GM21515 (cell line): ENCODE measurements around the gene TPRG1.

ENCODE experiments used
- ATAC-seq: cut with Tn5 transposase; IDR thresholded peaks from one replicate; pipeline ENCODE4 v1.9.1; 2021; ENCODE audit not compliant: unreplicated experiment

TPRG1 gene, protein sequence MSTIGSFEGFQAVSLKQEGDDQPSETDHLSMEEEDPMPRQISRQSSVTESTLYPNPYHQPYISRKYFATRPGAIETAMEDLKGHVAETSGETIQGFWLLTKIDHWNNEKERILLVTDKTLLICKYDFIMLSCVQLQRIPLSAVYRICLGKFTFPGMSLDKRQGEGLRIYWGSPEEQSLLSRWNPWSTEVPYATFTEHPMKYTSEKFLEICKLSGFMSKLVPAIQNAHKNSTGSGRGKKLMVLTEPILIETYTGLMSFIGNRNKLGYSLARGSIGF

DNA sequence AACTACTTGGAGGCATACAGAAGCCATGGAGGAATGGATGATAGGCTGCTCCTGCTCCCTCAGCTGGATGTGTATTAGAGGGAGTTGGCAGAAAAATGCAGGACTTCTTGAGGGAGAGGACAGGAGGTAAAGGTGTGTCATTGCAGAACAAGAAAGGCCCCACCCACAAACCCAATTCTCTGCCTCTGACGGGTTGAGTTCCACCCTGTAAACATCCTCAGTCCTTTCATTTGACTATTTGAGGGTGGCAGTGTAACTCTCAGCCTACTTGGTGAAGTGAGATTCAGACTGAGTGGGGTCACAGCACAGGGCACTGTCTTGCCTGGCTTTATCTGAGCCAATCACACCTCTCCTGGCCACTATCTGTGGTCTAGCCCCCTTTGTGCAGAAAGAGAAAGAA is at the start of gene TPRG1:
TPRG1 (plus strand) TSS at position 265 of the 400 bp plus-strand sequence. CDS start 35,414 bp downstream, outside the sequence.
- ATAC-seq: no peak

DNA sequence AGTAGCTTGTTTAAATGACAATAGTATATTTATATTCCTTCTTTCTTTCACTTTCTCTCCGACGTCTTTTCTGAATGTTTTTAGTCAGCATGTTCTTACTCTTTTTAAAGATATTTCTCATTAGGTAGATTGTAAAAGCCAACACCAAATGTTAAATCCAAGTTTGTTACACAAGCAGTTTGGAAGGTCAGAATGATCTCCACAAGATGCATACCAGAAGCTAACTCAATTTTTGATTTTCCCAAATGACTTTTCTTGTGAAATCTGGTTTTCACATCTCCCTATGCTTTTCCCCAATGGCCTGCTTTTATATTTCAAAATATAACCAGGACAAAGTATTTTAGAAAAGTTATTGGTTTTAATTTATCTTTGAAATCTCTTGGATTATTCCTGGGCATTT is 49.7 kb upstream of the TPRG1 start:
- no peak for ATAC-seq

DNA sequence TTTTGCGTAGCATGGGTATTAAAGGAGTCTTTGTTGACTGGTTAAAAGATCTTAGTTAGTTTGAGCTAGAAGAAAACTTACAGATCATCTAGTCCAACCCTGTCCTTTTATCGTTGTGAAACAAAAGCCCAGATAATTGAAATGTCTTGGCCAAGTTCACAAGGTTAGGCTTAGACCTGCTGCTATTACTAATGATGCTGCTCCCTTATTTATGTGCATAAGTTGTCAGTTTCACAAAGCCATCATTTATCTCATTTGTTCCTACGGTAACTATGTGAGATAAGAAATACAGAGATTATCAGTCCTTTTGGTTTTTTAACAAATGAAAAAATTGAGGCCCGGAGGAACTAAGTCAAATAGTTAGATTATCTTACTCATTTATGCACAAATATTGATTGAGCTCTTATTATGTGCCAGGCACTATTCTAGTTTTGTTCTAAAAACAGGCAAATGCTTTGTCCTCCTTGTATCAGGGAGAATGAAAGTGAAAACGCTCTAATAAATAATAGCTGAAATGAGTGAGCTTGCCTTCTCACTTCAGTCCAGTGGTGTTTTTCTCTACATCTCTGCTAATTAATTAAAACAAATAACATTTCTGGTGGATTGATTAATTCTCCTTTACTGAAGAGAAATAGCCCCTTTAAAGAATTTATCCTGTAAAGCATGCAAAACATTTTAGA is 49.1 kb upstream of the TPRG1 start:
- ATAC-seq: no peak

DNA sequence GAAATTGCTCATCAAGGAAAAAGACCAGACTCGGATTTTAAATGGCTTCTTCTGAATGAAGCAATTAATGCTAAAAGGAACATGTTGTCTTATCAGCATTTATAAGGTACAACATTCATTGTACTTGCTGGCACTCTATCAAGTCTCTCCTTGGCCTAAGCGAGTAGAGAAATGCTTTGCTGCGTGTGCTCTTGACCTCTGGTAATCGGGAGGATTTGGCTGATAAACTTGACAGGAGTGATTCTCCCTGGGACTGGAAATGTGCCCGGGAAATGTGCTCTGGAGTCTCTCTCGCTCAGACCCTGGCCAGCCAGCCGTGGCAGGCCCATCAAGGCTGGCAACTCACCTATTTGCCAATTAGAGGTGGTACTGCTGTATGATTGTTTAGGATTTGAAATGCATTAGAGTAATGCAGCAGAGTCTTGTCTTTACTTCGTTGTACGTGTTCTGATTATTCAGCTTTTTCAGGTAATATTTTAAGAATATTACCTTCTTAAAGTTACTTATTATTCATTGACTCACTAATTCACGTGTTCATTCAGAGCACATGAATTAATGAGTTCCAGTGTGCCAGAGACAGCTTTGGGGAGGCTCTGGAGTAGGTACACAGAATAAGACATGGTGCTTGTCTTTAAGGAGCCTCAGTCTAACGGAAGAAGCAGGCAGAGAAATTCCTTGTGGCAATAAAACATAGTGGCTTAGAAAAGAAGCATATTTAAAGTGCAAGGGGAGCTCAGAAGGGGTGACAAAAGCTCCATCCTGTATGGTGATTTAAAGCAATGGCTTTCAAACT is 48.0 kb upstream of the TPRG1 start:
- no peak for ATAC-seq

DNA sequence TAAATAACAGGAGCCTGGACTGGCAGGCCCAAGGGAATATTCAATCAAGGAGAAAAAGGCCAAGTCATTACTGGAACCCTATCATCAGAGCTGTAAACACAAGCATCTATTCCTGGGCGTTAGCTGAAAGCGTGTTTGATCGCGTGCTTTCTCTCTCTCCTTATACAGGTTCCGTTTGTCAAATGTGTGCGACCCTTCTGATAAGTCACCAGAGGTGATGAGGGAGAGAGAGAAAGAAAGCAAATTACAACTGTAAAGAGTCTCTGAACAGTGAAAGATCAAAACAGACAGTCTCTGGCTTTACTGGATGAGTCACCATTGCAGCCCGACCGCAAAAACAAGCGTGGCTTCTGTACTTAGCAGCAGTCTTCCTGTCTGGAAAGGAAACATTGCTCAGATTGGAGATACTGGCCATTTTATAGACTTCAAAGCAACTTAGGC is 39.5 kb upstream of the TPRG1 start:
- ATAC-seq: peak; percentile 78

DNA sequence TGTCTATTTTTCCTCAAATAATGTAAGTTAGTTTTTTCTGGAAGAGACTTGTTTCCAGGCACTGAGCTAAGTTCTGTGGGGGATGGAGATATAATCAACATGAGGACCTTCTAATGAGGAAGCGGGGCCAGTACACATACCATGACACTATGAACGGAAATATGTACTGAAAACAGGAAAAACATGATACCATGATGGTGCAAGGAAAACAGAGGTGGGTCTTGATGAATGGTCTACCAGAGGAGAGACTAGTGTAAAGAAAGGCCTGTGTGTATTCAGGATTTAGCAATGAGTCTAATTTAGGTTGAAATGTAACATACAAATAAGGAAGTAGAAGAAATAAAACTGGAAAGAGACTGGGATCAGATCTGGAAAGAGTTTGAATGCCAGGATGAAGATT is 38.9 kb upstream of the TPRG1 start:
- no peak for ATAC-seq

DNA sequence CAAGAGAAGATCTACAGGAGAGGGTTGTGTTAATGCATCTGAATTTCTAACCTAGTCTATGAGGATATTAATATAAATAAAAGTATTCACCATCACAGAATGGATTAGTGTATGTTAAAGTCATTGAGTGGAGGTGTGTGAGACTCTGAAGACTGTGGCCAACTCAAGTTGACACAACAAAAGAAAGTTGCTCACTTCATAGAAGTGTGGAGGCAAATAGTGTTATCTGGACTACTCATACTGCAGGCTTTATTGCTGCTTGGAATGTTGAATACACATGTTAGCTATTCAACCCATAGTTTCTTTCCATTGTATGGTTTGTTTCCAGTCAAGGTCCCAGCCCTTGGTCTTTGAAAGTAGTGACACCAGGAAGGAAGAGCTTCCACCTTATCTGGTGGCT is 38.0 kb upstream of the TPRG1 start:
- no peak for ATAC-seq

DNA sequence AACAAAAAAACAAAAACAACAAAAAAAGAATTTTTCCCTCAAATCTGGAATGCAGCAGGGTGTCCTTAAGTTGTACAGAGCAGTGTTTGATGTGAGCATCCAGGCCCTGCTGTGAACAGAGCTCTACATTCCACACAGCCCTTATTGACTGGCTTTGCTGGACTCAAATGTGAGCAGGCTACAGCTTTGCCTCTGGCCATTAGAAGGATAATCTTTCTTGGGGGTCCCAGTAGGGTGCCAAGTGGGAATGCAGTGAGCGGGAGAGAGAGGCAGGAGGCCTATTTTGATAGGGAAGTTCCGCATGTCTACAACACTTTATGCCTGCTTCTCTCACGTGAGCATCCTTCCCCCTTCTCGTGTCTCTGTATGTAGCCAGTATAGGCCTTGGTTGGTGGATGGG is 34.4 kb upstream of the TPRG1 start:
- ATAC-seq: no peak

DNA sequence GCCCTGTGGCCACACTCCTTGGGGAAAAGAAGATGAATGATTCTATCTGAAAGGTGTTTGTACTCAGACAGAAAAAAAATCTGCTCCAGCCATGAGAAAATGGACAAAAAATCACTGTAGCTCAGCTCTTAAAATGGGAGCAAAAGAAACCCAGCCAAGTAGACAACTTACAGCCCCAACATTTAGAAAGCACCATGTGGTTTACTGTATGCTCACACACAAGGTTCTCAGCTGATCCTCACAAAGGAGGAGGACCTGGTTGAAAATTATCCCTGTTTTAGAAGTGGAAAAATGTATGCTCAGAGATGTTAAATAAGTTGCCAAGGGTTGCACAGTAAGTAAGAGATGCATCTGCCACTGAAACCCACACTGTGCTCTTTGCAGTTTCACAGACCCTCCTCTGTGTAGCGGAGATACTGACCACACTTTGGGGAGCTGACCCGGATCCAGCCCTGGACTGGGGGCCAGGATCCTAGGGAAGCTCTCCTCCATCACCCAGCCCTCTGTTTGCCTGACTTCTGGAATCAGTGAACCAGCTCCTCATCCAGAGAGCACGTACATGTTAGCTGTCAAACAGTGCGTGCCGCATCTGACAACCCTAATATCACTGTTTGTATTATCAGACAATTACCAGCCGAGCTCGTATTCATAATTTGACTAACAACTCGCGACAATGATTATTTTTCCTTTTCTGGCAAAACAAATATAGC is 32.7 kb upstream of the TPRG1 start:
- no peak for ATAC-seq

DNA sequence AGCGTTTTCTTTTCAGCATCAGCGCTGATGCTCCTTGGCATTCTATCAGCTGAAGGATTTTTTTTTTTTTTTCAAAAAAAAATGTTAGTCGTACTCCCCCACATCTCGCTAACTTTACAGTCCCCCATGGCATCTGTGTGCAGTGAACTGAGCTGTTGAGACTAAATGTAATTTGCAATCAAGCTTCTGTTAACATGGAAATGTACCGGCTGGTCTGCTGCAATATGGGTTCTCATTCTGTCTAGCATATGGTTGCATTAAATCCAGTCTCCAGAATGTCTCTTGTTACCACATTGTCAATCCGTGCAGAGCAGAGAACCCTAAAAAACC is 32.2 kb upstream of the TPRG1 start:
- no peak for ATAC-seq

DNA sequence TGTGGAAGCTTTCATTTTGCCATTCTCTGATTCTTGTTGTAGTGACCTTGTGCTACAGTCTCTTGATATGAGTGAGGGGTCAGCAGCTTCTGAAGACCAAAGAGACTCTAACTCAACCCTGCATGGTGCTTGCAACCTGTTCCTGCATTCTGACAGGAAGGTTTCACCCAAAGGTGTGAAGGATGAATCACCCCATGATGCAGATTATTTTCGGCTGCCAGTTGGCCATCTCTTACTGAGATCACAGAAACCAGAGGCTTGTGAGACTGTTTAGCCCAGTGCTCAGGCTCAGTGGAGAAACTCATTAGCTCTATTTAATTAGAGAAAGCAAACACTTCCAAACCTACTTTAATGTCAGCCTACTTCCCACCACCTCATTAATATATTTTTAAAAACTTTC is 29.2 kb upstream of the TPRG1 start:
- no peak for ATAC-seq

DNA sequence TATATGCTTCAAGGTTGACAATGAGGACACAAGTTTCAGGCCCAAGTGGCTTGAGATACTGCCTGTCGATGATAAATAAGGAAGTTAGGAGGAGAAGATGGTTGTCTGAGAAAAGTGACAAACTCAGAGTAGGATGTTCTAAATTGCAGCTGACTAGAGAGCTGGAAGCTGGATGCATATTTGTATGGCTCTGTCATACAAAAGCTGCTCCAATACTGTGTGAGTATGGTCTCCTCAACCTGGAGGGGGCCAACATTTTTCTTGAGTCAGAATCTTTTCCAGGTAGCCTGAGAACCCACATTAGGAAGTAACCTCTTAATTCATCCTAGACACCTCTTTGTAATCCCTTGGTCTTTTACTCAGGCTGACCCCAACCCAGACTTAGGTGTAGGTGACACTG is 28.4 kb upstream of the TPRG1 start:
- ATAC-seq: no peak

DNA sequence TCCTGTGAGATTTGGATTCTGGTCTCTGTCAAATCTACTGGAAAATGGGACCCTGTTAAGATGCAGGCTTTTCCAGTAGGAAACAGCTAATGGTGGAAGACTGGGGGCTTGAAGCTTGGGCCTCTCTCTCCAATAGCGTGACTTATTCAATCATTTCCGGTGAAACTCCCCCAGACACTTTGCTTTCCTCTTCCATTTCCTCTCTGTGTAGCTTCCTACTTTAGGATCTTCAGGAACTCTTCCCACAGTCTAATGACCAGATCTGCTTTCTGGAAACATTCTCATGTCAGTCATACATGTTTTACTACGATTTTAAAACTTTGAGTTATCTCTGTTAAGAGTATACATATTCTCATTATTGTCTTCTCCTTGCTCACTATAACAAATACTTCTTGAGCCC is 28.0 kb upstream of the TPRG1 start:
- ATAC-seq: no peak

DNA sequence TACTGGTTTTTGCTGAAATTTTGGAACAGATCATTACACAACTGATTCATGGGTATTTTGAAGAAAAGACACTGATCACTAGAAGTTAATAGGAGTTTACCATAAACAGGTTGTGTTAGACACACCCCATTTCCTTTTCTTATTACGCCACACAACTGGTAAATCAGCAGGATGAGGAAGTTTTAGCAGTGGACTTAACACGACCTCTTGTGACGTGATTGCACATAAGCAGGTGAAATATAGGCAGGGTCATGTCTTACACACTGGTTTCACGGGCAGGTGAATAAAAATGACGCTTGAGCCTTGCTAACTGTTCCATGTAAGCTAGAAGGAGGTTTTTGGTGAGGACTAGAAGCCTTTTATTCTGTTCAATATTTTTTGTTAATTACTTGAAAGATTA is 27.1 kb upstream of the TPRG1 start:
- no peak for ATAC-seq

DNA sequence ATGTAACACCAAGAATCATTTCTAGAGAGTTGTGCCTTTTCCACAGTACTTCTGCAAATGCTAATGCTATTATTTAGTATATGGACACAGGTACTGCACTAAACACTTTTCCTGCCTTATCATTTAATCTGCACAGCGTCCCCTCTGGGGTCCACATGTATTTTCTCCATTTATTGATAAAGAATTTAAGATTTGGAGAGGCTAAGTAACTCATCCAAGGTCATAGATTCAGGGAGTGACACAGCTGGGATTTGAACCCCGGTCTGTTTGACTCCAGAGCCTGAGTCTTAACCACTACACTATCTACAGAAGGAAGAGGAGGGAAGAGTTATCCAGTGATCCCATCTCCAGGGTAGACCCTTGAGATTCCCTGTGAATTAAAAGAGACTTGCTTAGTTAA is 24.9 kb upstream of the TPRG1 start:
- ATAC-seq: no peak

DNA sequence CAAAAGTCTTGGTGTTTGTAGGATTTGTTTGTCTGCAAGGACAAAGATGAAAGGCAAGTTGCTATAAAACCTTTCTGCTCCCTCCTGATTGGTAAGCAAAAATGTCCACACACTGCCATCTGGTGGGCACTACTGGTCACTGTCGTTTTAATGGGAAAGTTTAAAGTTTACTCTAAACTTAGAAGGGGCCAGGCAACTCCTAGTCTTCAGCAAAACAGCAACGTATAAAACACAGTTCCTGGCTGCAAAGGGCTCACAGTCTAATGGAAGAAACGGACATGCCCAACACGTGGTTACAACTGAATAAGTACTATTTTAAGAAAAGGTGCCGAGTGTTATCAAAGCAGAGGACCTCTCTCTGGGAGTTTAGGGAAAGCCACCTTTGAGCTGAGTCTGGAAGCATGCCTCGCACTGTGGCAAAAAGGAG is 23.7 kb upstream of the TPRG1 start:
- peak; percentile 82 for ATAC-seq

DNA sequence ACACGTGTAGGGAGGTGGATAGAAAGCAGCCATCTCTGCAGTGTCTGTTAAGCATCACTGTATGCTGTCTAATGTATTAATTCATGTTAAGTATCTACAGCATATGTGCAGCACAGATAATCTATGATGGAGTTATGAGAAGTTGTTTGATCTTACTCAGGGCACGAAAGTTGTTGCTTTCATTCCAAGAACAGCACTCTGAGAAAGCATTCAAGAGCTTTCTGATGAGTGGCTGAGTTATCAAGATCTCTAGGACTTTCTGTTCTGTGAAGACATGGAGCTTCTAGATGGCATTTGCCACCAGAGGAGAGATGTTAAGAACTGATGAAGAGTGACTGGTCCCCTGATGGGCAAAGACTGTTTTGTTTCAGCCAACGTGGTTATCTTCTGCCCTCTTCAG is 22.6 kb upstream of the TPRG1 start:
- no peak for ATAC-seq

DNA sequence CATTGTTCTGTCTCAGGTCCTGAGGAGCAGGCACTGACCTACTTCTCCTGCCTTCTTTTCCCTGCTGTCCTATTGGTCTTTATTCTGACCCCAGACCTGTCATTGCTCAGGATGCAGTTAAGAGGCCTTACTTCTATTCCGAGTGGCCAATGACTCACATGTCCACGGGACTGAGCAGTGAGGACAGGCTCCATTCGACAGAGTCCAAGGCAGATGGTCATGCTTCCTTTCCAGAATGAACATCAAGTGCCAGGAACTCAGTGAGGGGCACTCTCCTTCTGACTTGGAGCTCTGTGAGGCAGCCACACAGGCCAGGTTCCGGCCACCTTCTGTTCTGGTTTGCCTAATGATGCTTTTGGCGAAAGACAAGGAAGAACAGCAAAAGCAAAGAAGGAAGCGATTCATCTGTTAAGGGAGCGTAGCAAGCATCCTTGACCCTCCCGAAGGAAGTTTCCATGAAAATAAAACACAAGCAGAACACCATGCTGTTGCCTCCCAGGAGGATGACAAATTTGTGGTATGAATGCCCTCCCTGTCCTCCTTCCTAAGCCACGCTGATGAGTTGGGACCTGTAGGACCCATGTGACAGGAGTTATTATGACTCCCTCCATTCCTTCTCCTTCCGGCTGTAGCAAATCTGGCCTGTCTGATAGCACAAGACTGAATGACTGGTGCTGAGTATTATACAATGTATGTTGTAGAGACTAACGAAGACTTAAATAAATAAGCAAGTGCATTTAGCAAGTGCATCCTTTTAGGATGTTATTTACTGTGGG is 14.4 kb upstream of the TPRG1 start:
- no peak for ATAC-seq

DNA sequence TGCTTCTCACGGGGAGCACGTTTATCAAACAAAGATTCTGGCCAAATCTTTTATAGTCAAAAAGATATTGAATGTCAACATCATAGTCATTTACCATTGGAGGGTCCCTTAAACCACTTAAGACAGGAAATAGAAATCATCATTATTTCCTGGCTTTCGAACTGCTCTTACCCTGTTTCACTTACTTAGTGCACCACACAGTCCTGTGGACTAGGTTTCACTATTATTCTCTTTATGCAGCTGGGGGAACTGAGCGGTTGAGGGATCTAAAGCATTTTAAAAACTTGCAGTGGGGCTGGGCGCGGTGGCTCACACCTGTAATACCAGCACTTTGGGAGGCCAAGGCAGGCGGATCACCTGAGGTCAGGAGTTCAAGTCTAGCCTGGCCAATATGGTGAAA is 13.7 kb upstream of the TPRG1 start:
- ATAC-seq: no peak

DNA sequence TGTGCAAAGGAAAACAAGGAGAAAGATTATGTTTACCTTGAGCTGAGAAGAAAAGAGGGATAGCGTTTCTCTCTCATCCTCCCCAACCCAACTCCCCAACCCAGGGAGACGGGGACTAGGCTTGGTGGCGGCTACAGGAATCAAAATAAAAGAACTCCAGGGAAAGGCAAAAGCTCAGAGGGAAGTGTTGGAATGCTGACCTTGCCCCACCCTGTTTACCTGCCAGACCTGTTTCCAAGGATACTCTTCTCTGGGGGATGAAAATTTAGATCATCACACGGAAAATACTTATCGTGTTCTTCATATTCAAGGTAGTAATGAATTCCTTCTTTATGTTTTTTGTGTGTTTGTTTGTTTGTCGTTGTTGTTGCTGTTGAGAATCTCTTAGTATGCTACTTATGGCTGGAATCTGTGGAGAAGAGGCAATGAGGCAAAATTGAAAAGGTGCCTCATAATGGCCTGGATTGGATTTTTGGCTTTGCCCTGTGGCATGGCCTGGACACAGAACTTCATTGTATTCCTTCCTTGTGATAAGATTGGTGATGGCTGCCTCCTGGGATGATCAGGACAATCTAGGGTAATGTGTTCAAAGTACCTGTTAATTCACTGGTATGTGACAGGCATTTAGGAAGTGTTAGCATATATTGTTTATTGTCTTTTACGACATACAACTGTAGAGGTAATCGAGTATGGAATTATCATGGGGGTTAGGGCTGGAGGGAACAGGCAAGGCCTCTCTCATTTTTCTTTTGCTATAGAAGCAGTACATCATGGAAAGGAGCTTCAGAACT is 11.1 kb upstream of the TPRG1 start:
- no peak for ATAC-seq
